ENCODE results near the gene SUCLG2. TPM values are rescaled to one million over a fixed set of nuclear protein-coding genes. Genes with fewer than 3 reads are reported as not detected.

The SUCLG2 gene
- total and polyA plus RNA-seq, 9 donors = 24.8 to 75.2 (median 40.1) TPM

GRCh38 chr3:67691207-67691606 lies 36.8 kb upstream of the SUCLG2 start:
- Histone ChIP-seq H3K4me3 (no peak overlapping the region), H3K27ac (no peak overlapping the region), H3K27me3 (no peaks in the 10 kb centered on the region), H3K4me1 (ENCODE audit: insufficient read depth) (no peaks in the 10 kb centered on the region), H3K36me3 (no peaks in the 10 kb centered on the region), H3K9me3 (no peaks in the 10 kb centered on the region)
- 71 to 83% (median 83%) methylated on average over 1 of the region's 1 CpG for WGBS, 3 donors
- DNase-seq = no peak
- intact Hi-C loops (cut with DNase I) = no loop called here
- TF ChIP-seq POLR2A (IDR thresholded peaks at IDR 0.05) (no peak), CTCF (IDR thresholded peaks at IDR 0.05) (no peak), EP300 (IDR thresholded peaks at IDR 0.05) (no peak)

- Histone ChIP-seq H3K27ac (no peak overlapping the region), H3K9me3 (no peaks in the 10 kb centered on the region), H3K36me3 (no peaks in the 10 kb centered on the region), H3K4me3 (no peak overlapping the region), H3K27me3 (no peaks in the 10 kb centered on the region), H3K4me1 (ENCODE audit: insufficient read depth) (no peaks in the 10 kb centered on the region)
- intact Hi-C loops (cut with DNase I) = no loop called here
- no peak for DNase-seq
- TF ChIP-seq CTCF (IDR thresholded peaks at IDR 0.05) = no peak
- no peak for TF ChIP-seq EP300 (IDR thresholded peaks at IDR 0.05)
- TF ChIP-seq POLR2A (IDR thresholded peaks at IDR 0.05) = no peak
- 82 to 83% (median 83%) methylated on average over 1 of the region's 1 CpG for WGBS, 3 donors
These were observed 35.4 kb upstream of the SUCLG2 start for GRCh38 chr3:67689806-67690205.

GRCh38 chr3:67688231-67688630 lies 33.8 kb upstream of the SUCLG2 start:
- Histone ChIP-seq H3K27ac (no peak overlapping the region), H3K27me3 (no peaks in the 10 kb centered on the region), H3K4me1 (ENCODE audit: insufficient read depth) (no peaks in the 10 kb centered on the region), H3K4me3 (no peak overlapping the region), H3K36me3 (no peaks in the 10 kb centered on the region), H3K9me3 (no peaks in the 10 kb centered on the region)
- WGBS, 3 donors = 94 to 100% (median 98%) methylated on average over 2 of the region's 2 CpGs
- intact Hi-C loops (cut with DNase I) = no loop called here
- TF ChIP-seq EP300 (IDR thresholded peaks at IDR 0.05) (no peak), POLR2A (IDR thresholded peaks at IDR 0.05) (no peak)
- DNase-seq = no peak

- Histone ChIP-seq H3K36me3 (no peaks in the 10 kb centered on the region), H3K4me1 (ENCODE audit: insufficient read depth) (no peaks in the 10 kb centered on the region), H3K9me3 (no peaks in the 10 kb centered on the region), H3K27ac (no peak overlapping the region), H3K4me3 (no peak overlapping the region), H3K27me3 (no peaks in the 10 kb centered on the region)
- WGBS, 3 donors = 84 to 90% (median 90%) methylated on average over 8 of the region's 8 CpGs
- intact Hi-C loops (cut with DNase I) = no loop called here
- TF ChIP-seq POLR2A (IDR thresholded peaks at IDR 0.05) (no peak), CTCF (IDR thresholded peaks at IDR 0.05) (no peak), EP300 (IDR thresholded peaks at IDR 0.05) (no peak)
- no peak for DNase-seq
These were observed 31.7 kb upstream of the SUCLG2 start for GRCh38 chr3:67686069-67686468.

- intact Hi-C loops (cut with DNase I) = no loop called here
- no peak for DNase-seq
- H3K9me3 ChIP-seq = no peaks in the 10 kb centered on the region
- no peaks in the 10 kb centered on the region for H3K4me1 ChIP-seq (ENCODE audit: insufficient read depth)
- H3K27ac ChIP-seq = no peak overlapping the region
- H3K4me3 ChIP-seq = no peak overlapping the region
- H3K27me3 ChIP-seq = no peaks in the 10 kb centered on the region
- no peaks in the 10 kb centered on the region for H3K36me3 ChIP-seq
- WGBS, 3 donors = 55 to 67% (median 56%) methylated on average over 1 of the region's 1 CpG
- TF ChIP-seq POLR2A (IDR thresholded peaks at IDR 0.05) (no peak), EP300 (IDR thresholded peaks at IDR 0.05) (no peak)
These were observed 31.1 kb upstream of the SUCLG2 start for GRCh38 chr3:67685499-67685898.
